NCI-H1092 (cell line): Measurements from ENCODE around the gene WDR53.
"Not testable (repeated sequence)": the region's sequence is repeated elsewhere in the genome, so short reads cannot be mapped to it uniquely, and the experiment has no call there.

ENCODE experiments used
- DNase-seq: peaks from one replicate; lab custom pipeline; 2025; lab: John Stamatoyannopoulos, UW

Gene WDR53

DNA sequence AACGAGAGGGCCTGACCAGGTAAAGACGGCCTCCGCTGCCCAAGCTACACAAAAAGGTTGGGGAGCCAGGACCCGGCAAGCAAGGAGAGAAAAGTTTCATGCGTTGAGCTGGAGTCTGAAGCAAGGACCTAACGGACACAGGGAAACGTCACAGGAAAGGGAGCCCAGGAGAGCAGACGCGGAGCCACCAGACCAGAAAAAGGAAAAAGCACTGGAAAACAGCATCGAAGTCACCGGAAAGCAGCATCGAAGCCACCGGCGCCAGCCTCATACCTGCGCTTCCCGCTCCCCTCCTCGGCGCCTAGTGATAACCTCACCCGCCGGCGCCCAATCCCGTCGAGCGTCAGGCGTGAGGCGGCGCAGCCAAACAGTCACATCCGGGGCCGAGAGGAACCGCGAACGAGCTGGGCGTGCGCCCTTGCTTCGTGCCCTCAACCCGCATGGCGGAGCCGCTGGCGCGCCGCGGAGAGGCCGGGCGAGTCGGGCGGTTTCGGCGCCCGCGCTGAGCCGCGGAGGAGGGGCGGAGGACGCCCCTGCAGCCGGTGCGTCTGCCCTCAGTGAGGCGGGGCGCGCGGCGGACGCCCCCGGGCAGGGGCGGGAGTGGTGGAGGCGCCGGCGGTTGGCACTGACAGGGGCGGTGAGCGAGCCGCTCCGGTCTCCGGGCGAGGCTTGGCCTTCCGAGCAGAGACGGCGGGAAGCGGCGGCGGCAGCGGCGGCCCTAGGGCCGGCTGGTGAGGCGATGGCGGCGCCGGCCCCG is at the start of gene WDR53, which contains the start of gene FBXO45:
TSS of gene WDR53 (minus strand) at position 309 of the 757 bp plus-strand sequence. CDS start 7,079 bp downstream, outside the sequence.
TSS of gene FBXO45 (plus strand) at position 415 of the 757 bp plus-strand sequence. CDS start at position 740, 325 bp downstream.
- peak; percentile 93 for DNase-seq

DNA sequence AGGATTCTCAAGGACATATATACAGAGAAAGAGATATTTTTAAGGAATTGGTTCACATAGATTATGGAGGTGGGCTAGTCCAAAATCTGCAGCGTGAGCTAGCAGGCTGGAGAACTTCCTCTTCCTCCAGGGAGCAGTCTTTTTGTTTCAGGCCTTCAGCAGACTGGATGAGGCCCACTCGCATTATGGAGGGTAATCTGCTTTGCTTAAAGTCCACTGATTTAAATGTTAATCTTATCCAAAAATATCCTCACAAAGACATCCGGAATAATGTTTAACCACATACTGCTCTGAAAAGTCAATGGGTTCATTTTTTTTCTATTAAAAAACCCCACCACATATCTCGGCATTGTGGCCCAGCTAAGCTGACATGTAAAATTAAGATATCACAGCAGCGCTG is 48.9 kb upstream of the WDR53 start:
- no peak for DNase-seq

DNA sequence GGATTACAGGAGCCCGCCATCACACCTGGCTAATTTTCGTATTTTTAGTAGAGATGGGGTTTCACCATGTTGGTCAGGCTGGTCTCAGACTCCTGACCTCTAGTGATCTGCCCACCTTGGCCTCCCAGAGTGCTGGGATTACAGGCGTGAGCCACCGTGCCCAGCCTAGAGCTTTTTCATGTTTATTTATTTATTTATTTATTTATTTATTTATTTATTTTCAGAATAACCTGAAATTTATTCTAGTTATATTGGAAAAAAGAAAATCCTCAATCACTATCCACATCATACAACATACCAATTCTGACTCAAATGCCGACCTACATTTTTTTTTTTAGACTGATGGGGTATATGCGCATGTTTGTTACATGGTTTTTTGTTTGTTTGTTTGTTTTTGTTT is 46.9 kb upstream of the WDR53 start:
- not testable (repeated sequence) for DNase-seq

DNA sequence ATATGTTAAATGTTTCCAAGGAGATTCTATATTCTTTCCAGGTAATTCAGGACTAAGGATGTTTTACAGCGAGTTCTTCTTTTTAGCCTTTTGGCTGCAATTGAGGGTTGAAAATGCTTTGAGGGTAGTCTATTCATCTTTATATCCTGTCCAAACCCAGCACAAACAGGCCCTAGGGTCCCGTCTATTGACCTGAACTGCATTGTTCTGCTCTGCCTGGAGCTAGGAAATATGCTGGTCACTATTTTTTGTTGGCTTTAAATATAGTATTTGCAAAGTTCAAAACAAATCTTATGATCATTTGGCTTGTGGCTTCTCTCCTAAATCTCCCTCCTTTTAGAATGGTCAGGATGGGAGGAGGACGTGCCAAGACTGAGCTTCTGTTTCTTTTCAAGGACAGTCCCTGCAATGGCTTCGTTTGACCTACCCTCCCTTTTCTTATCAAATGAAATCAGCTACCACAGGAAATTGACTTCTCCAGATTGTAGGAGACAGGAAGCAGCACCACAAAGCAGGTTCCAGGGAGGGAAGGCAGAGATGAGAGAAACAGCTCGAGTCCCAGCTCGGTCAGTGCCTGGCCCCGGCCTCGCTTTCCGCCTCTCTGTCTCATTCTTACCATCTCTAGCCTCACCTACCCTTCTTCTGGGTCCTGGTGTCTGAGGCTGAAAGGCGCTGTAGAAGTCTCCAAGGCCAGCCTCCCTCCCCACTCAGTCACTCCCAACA is 43.6 kb upstream of the WDR53 start:
- DNase-seq = no peak

DNA sequence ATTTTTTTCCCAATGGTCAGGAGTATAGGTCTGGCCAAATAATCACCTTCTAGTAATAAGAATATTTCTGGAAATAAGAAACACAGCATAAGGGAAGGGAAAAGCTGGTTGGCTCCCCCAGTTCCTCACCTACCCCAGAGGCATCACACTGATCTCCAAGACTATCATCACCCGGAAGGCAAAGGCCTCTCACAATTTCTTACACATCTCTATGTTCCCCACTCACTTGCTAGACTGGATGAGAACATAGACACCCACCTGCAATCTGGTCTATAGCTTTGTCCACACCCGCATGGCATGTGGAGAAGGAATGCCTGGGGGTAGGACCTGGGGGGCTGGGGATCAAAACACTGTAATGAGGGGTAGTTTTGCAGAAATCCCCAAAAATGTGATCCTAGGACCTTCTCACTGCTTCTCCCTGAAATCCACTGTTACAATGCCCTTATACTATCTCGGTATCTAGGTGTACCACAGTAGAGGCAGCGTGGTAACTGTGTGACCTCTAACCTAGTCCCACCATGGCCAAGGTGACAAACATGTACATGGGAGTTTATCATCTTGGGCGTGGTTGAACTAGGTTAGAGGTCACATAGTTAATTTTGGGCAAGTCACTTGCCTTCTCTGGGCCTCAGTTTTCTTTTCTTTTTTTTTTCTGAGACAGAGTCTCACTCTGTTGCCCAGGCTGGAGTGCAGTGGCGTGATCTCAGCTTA is 41.6 kb upstream of the WDR53 start:
- DNase-seq = no peak

DNA sequence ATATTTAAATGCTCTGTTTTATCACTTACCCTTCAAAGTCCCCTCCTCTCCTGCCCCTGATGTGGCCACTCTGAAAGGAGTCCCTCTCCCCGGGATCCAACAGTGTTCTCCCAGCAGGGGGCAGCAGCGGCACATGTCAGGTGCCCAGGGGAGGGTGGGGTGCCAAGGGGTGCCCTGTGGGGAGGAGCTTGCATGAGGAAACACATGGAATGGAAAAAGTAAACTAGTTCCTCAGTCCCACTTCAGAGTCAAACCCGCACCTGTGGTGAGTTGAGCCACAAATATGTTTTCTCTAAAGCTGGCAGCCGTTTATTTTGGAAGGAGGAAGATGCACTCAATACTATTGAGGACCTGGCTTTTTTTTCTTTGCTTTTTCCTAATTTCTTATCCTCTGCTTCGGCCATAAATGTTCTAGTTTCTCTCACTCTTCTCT is 41.0 kb upstream of the WDR53 start:
- peak; percentile 63 for DNase-seq

DNA sequence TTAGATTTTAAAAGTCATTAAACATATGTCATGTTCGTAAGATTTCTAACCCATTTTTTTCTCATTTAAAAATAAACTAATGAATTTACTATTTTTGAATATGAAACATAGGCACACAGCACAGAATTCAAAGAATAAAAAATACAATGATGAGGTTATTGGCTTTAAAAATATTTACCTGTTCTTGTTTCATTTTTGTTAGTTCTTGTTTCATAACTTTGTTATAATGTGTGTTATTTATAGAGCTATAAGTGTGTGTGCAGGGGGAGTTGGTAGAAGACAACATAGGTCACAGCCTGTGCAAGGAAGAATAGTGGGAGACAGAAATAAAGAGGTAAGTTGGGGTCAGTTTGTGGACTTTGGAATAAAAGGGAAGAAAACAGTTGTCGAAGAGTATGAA is 40.3 kb upstream of the WDR53 start:
- no peak for DNase-seq

DNA sequence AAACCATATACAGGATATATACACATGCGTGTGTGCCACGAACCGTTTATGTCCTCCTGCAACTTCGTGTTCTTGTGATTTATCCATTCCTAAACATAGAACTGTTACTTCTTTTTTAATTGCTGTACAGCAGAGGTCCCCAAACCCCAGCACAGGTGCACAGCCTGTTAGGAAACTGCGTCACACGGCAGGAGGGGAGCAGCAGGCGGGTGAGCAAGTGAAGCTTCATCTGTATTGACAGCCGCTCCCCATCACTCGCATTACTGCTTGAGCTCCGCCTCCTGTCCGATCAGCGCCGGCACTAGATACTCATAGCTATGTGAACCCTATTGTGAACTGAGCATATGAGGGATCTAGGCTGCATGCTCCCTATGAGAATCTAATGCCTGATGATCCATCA is 36.2 kb upstream of the WDR53 start:
- DNase-seq = no peak

DNA sequence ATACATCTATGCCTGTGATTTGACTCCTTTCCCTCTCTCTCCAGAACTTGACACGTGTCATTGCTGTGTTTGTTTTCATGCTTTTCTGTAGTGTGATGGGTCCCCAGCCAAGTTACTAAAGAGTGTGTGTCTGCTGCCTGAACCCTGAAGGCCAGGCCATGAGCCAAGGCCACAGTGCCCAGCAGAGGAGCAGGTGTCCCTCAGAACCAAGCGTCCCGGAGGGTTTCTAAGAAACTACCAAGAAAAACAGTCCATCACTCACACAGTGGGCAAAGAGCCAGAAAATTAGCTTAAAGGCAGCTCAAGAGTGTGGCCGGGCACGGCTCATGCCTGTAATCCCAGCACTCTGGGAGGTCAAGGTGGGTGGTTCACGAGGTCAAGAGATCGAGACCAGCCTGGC is 35.3 kb upstream of the WDR53 start:
- DNase-seq = no peak

DNA sequence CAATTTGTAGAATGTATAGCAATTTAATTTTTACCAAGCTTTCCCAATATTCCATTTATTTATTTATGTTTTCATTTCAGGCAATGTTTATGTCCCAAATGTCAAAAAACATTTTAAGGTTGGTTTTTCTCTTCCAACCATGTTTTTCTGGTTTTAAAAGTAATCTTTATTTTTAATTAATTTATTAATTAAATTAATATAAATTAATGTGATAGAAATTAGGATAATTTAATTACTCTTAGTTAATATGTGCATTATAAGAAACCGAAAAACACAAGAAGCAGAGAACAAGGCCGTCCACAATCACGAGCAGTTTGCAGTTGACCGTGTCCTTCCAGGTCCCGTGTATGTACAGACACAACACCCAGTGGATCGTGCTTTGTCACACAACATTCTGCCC is 34.3 kb upstream of the WDR53 start:
- DNase-seq = no peak

DNA sequence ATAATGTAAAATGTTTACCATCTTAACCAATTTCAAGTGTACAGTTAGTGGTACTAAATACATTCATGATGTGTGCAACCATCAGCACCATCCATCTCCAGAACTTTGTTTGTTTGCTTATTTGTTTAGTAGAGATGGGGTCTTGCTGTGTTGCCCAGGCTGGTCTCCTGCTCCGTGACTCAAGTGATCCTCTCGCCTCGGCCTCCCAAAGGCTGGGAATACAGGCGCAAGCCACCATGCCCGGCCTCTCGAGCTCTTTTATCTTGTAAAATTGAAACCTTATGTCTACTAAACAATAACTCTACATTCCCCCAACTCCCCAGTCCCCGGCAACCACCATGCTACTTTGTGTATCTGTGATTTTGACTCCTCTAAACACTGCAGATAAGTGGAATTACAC is 32.0 kb upstream of the WDR53 start:
- no peak for DNase-seq

DNA sequence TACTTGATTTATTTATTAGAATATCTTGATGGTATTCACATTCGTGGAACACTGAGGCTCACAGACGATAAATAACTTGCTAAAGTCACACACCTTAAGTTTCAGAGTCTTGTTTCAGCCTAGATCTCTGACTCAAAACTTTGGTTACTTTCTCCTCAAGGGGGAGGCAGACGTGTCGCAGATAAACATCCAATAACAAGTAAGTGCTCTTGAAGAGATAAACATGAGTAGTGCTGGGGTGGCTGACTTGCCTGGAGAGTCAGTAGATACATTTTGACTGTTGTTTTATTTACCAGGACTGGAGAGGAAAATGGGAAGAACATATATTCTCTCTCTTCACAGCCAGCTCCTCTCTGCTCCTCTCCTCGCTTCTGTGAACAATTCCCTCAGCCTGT is 31.4 kb upstream of the WDR53 start:
- DNase-seq = no peak

DNA sequence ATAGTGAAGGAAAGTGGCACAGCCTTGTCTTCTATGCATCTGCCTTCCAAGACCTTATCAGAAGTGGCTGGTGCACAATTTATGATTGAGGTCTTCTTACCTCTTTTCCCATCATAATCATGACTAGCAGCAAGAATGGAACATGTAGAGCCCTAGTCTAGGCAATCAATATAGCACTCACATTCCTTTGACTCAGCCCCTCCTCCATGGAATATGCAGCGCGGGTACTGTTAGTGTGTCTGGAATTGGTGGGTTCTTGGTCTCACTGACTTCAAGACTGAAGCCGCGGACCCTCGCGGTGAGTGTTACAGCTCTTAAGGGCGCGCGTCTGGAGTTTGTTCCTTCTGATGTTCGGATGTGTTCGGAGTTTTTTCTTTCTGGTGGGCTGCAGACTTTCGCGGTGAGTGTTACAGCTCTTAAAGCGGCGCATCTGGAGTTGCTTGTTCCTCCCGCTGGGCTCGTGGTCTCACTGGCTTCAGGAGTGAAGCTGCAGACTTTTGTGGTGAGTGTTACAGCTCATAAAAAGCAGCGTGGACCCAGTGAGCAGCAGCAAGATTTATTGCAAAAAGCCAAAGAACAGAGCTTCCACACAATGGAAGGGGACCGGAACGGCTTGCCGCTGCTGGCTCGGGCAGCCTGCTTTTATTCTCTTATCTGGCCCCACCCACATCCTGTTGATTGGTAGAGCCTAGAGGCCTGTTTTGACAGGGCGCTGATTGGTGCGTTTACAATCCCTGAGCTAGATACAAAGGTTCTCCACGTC is 29.8 kb upstream of the WDR53 start:
- not testable (repeated sequence) for DNase-seq

DNA sequence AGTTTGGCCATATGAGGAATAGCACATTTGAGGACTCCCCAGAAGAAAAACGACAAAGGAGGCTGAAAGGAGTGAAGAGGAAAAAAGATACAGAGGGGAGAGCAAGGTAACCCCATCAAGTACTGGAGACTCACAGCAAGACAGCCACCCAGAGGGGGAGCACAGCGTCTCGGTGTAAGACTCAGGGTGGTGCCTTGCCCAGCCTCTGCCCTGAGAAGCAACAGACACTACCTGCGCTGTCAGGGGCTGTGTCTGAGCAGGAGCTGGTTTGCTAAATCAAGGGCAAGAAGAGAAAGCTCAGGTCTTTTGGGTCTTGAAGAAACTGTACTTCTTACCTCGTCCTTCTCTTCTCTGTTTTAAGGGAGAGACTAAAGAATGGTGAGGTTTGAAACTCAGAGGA is 28.0 kb upstream of the WDR53 start:
- DNase-seq = no peak

DNA sequence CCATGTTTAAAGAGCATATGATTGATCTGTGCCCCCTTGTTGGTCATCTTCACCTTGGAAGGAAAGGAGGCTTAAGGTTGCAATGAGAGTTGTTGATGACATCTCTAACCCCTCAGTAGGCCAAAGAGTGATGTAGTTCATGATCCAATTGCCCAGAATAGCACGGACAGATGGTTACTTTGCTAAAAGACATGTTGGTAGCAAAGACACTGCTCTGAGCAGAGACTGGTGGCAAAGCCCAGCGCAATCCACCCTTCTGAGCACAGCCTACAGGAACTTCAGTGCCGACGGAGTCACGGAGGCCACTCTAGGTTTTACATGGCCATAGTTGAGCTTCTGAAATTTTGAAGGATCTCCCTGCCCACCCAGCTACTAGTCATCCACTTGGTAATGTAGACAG is 21.9 kb upstream of the WDR53 start:
- DNase-seq = no peak

DNA sequence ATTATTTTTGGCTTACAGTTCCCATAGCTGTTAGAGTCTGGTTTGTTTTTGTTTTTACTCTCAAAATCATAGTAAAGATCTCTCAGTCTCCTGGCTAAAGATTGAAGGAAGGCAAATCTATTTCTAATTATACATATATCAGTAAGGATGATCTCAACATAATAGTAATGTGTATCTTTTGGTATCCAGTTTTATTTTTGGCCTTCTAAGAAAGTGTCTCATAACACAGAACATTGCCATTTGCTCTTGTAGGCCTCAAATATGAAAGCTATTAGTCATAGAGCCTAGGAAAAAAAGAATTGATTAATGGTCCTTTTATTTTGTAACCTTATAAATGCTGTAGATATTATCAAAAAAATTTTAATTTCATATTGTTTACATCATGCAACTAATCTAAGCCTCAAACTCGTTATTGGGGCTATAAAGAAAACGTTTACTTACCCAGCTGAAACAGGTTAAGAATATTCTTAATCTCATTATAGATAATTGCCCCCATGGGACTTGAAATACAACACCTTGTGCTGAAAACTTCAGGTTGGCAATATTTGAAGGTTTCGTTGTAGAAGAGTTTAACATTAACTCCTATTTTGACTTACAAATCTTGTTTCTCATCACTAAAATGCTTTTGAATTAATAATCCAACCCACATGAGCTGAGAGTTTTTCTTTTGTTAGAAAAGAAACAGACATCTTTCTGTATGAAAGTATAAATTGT is 16.8 kb upstream of the WDR53 start:
- no peak for DNase-seq

DNA sequence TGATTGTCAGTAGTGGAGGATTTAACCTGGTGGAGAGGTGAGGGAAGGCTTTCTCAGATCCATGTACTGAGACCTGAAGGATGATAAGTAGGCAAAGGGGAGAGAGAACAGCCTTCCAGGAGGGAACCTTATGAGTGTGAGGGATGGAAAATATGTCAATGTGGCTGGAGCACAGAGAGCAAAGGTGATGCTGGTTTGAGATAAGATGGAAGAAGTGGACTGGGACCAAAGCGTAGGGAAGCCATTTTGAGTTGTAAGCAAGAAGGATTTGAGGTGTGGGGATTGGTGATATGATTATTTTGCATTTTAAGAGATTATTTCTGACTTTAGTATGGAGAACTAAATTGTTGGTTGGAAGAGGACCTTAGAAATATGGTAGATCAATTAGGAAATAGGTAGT is 4.0 kb upstream of the WDR53 start:
- DNase-seq = no peak

DNA sequence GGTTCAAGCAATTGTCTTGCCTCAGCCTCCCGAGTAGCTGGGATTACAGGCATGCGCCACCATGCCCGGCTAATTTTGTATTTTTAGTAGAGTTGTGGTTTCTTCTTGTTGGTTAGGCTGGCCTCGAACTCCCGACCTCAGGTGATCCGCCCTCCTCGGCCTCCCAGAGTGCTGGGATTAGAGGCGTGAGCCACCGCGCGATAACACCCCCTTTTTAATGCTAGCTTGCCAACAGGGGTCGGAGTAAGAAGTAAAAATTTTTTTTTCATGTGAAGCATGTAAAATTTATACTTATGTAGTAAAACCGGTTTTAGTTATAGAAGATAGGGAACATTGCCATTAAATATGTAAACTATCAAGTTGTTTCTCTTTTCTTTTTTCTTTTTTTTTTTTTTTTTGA is 2.0 kb upstream of the WDR53 start:
- DNase-seq = not testable (repeated sequence)

DNA sequence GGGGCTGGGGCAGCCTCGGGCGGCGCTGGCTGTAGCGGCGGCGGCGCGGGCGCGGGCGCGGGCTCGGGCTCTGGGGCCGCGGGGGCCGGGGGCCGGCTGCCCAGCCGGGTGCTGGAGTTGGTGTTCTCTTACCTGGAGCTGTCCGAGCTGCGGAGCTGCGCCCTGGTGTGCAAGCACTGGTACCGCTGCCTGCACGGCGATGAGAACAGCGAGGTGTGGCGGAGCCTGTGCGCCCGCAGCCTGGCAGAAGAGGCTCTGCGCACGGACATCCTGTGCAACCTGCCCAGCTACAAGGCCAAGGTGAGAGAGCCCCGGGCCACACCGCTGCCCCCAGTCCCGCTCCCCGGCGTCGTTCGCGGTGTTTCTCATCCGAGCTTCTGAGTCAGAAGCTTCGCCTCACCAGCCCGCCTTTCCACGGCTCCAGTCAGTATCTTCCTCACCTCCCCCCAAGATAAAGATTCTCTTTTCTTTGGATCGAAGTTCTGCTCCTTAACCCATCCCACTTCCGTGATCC is 706 bp upstream of the WDR53 start:
- DNase-seq = peak; percentile 3

DNA sequence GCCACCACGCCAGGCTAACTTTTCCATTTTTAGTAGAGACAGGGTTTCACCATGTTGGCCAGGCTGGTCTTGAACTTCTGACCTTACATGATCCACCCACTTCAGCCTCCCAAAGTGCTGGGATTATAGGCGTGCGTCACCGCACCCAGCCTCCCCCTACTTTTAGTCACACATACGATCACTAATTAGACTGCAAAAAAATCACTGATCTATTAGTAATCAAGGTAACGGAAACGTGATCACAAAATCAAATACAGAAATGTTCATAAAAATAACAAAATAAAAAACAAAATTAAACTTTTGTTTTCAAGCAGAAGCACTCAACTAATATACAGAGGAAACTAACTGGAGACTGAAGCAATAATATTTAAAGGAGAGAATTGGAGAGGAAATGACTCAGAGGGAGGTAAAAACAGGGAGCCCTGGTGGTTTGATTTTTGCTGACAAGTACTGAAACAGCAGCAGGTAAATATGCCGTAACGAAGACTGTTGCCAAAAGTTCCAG is 4.6 kb downstream of the WDR53 start:
- no peak for DNase-seq

DNA sequence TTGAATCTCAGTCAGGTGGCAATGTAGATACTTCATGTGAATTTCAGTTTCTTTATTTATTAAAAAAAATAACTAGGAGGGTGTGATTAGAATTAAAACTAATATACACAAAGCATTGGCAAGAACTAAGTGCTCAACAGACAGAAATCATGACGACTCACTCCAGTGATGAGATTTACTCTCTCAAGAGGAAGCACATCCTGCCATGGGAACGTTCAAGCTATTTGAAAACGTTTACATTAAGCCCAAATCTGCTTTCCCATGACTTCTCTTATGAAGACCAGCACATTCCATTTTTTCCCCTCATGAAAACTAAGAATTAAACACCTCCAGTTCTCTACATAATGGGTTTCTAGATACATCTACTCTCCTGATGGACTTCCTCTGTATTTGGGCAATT is 8.5 kb downstream of the WDR53 start:
- no peak for DNase-seq
